Chondrocyte (in vitro differentiated cells): ENCODE data around the gene C1orf210. TPM values are rescaled to one million over a fixed set of nuclear protein-coding genes. Genes with fewer than 3 reads are reported as not detected.
A peak's percentile ranks its signal among the peaks of the same experiment; 100 is the strongest.

Source experiments
- DNase-seq: peaks from one replicate; pipeline ENCODE4 v3.0.0; 2021; ENCODE audit warnings: mixed read lengths, low spot score
- H3K27ac Mint-ChIP-seq: one replicate; pipeline ENCODE4 v1.8.0; 2021; ENCODE audit warnings: mild to moderate bottlenecking, moderate library complexity, mixed read lengths; ENCODE audit not compliant: unreplicated experiment
- H3K27me3 Mint-ChIP-seq: 2 replicates; pipeline ENCODE4 v1.8.0; 2021; ENCODE audit warnings: low read depth, mixed read lengths
- H3K36me3 Mint-ChIP-seq: 2 replicates; pipeline ENCODE4 v1.8.0; 2021; ENCODE audit warnings: low read depth, mixed read lengths
- H3K4me1 Mint-ChIP-seq: 2 replicates; pipeline ENCODE4 v1.8.0; 2021; ENCODE audit warnings: low read depth, mild to moderate bottlenecking, mixed read lengths
- H3K4me3 Mint-ChIP-seq: one replicate; pipeline ENCODE4 v1.8.0; 2021; ENCODE audit warnings: mild to moderate bottlenecking, moderate library complexity, mixed read lengths; ENCODE audit not compliant: unreplicated experiment
- H3K9me3 Mint-ChIP-seq: 2 replicates; pipeline ENCODE4 v1.8.0; 2021; ENCODE audit warnings: low read depth, mixed read lengths
- CTCF ChIP-seq: fragments of 200-600 bp; sonication (generic); IDR thresholded peaks from 2 replicates; pipeline ENCODE4 v1.5.0; 2021; ENCODE audit warnings: antibody characterized with exemption, mild to moderate bottlenecking, moderate library complexity
- total RNA-seq: library from RNA; stranded (reverse); gene quantifications from 3 replicates; pipeline ENCODE4 v1.2.1, GENCODE V29; 2021

C1orf210 gene
- total RNA-seq, 1 donor from 2014 or later = not detected

GRCh38 chr1:43272161-43272560 is 13.2 kb downstream of the C1orf210 start:
- no peak for TF ChIP-seq CTCF
- Mint-ChIP-seq H3K4me1 (peaks cover 17% of the 10 kb centered on the region), H3K27me3 (peaks cover 2% of the 10 kb centered on the region), H3K9me3 (no peaks in the 10 kb centered on the region), H3K27ac (no peak overlapping the region), H3K36me3 (no peaks in the 10 kb centered on the region), H3K4me3 (no peak overlapping the region)
- DNase-seq = peak; percentile 44

DNA sequence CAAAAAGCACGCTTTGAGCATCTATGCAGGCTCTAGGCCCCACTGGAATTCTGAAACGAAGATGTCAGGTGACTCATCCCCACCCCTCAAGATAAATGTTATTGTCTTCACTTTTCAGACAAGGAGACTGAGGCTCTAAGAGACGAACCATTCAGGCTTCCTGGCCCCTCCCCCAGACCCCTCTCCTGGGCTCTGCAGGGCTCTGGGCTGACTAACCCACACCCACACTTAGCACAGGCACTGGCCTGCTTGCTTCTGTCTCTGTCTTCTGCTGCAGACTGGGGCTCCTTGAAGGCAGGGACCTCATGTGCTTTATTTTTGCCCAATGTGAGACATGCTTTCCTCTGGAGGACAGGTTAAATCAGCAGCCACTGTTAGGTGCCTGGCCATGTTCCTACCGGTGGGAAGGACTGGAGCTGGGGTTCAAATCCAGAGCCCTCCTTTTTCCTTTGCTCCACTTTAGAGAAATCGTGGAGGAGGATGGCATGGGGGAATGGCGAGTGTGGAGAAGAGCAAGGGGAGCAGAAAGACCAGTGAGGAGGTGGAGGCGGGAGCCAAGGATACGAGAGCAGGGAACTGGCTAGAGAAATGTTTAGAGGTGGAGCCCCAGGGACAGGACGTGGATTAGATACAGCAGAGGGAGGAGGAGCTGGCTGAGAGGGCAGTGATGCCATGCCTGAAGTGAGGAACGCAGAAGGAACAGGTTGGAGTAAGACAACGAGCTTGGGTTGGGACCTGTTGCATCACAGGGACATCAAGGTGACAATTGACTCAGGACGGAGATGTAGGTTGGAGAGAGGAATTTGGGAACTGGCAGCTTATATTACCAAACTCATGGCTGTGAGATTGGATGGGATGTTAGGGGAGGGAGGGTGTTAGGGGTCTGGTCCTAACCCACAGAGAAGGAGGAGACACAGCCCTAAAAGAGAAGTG is 13.9 kb downstream of the C1orf210 start:
- TF ChIP-seq CTCF = no peak
- H3K9me3 Mint-ChIP-seq = no peaks in the 10 kb centered on the region
- H3K36me3 Mint-ChIP-seq = no peaks in the 10 kb centered on the region
- peak; percentile 28 for DNase-seq
- H3K4me3 Mint-ChIP-seq = no peak overlapping the region
- H3K4me1 Mint-ChIP-seq = peaks cover 21% of the 10 kb centered on the region
- no peak overlapping the region for H3K27ac Mint-ChIP-seq
- H3K27me3 Mint-ChIP-seq = peaks cover 2% of the 10 kb centered on the region

- H3K4me1 Mint-ChIP-seq = peaks cover 21% of the 10 kb centered on the region
- no peak for TF ChIP-seq CTCF
- H3K36me3 Mint-ChIP-seq = peaks cover 2% of the 10 kb centered on the region
- peak; percentile 68 for DNase-seq
- peaks cover 2% of the 10 kb centered on the region for H3K27me3 Mint-ChIP-seq
- H3K27ac Mint-ChIP-seq = no peak overlapping the region
- no peak overlapping the region for H3K4me3 Mint-ChIP-seq
- no peaks in the 10 kb centered on the region for H3K9me3 Mint-ChIP-seq
Measured at GRCh38 chr1:43270421-43271095, 14.8 kb downstream of the C1orf210 start.

GRCh38 chr1:43269627-43270375 is 15.6 kb downstream of the C1orf210 start, which contains the start of gene TMEM125:
Gene TMEM125 (plus strand): TSS chr1:43269983. CDS start chr1:43272723, 2,740 bp downstream.
- peak; percentile 30 for DNase-seq
- H3K4me3 Mint-ChIP-seq = no peak within 1 kb of the TSS
- H3K4me1 Mint-ChIP-seq = peaks cover 21% of the 10 kb centered on the region
- H3K36me3 Mint-ChIP-seq = peaks cover 2% of the 10 kb centered on the region
- no peaks in the 10 kb centered on the region for H3K9me3 Mint-ChIP-seq
- no peak within 1 kb of the TSS for H3K27ac Mint-ChIP-seq
- H3K27me3 Mint-ChIP-seq = peaks cover 2% of the 10 kb centered on the region
- no peak for TF ChIP-seq CTCF
